C4-2B (cell line): ENCODE measurements around the gene MAB21L3.

Experiments
- H3K27ac ChIP-seq: fragments of 450-650 bp; 2 replicates; pipeline ENCODE4 v1.5.1; 2017
- ZFX ChIP-seq: fragments of 450-650 bp; IDR thresholded peaks from 2 replicates; pipeline ENCODE4 v1.6.1; 2017
- TF ChIP-seq, protein P1 (sequence below): fragments of 450-650 bp; conservative IDR thresholded peaks from 2 replicates; pipeline ENCODE4 v1.5.1; 2017; ENCODE audit warnings: mild to moderate bottlenecking

Gene MAB21L3

GRCh38 chr1:116110567-116111523, at the start of gene MAB21L3:
MAB21L3 (plus strand) TSS chr1:116111399; CDS start chr1:116112616, 1,217 bp downstream.
- no peak for TF ChIP-seq ZFX
- TF ChIP-seq, protein P1, sequence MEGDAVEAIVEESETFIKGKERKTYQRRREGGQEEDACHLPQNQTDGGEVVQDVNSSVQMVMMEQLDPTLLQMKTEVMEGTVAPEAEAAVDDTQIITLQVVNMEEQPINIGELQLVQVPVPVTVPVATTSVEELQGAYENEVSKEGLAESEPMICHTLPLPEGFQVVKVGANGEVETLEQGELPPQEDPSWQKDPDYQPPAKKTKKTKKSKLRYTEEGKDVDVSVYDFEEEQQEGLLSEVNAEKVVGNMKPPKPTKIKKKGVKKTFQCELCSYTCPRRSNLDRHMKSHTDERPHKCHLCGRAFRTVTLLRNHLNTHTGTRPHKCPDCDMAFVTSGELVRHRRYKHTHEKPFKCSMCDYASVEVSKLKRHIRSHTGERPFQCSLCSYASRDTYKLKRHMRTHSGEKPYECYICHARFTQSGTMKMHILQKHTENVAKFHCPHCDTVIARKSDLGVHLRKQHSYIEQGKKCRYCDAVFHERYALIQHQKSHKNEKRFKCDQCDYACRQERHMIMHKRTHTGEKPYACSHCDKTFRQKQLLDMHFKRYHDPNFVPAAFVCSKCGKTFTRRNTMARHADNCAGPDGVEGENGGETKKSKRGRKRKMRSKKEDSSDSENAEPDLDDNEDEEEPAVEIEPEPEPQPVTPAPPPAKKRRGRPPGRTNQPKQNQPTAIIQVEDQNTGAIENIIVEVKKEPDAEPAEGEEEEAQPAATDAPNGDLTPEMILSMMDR: no peak
- H3K27ac ChIP-seq: peak within 1 kb of the TSS; percentile 76

DNA sequence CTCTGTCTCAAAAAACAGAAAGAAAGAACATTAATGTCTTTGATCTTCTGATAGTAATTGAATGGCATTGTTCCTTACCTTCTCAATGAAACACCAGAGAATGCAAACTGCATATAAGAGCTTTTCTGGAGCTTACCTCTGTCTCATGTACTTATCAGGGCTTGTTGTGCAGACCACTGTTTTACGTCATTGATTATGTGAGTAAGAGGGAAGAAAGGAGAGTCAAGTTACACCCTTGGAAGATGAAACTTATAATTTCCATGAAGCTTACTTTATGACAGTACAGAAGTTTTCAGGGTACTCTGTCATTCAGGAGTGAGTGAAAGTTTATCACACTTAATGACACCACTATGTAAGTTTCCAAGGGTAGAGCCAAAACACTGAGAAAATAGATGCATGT, 49.0 kb upstream of the MAB21L3 start:
- TF ChIP-seq, protein P1: no peak
- TF ChIP-seq ZFX: no peak
- H3K27ac ChIP-seq: no peak overlapping the region

DNA sequence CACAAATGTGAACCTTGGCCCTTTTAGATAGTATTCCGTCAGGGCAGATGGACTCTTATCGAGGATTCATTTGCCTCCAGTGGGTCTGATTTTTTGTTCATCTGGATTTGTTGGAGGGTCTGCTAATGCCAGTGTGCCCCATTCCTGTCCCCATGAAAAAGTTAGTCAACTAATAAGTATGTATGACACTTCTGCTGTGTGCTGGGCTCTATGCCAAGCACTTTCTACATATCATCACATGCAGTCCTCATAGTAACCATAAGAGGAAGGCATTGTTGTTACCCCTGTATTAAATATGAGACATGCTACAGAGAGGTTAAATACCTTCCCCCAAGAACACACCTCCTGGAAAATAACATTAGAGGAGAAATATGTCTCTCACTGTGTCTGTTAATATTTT, 46.6 kb upstream of the MAB21L3 start:
- H3K27ac ChIP-seq: no peak overlapping the region
- TF ChIP-seq ZFX: no peak
- TF ChIP-seq, protein P1: no peak

DNA sequence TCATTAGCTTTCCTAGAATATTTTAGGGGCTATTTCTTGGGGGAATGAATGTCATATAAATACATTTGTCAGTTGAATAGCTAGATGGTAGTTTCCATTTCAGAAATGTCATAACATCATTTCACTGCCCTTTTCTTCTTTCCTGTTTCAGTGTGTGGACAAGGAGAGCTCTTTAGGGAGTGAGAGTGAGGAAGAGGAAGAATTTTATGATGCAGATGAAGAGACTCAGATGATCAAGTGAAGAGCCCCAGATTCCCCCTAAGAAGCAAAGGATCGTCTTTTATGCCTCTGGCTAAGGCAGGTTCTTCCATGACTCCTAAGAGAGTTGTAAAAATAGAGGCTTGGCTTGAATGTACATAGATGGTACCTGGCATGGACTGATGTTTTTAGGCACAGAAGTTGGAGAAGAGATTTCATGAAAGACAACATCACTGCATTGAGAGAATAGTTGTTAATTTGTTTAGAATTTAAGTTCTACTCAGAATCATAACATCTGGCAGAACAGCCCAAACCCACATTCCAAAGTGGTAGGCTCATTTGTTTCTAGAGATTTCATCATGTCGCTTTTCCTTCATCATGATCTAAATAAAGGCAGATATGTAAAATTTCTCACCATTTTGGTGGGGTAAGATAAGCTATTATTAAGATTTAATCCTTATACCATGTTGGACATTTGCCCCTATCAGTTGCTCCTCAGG, 44.2 kb upstream of the MAB21L3 start:
- H3K27ac ChIP-seq: no peak overlapping the region
- no peak for TF ChIP-seq ZFX
- TF ChIP-seq, protein P1: no peak

DNA sequence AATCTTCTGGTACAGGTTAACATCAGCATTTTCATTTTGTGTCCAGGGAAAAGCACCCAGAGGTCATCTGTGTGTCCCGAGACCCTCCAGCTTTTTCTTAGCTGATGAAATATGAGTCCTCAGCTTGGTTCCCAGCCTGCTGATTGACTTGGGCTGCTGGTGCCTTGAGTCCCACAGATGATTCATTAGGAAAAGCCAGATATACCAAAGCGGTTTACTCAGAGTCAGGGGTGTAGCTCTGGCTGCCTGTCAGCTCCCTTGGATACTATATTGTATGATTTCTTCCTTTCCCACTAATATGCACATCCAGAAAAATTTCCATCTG, 43.7 kb upstream of the MAB21L3 start:
- TF ChIP-seq, protein P1: no peak
- TF ChIP-seq ZFX: no peak
- no peak overlapping the region for H3K27ac ChIP-seq

GRCh38 chr1:116075575-116075974, 35.6 kb upstream of the MAB21L3 start:
- no peak overlapping the region for H3K27ac ChIP-seq
- TF ChIP-seq, protein P1: no peak
- TF ChIP-seq ZFX: no peak

- TF ChIP-seq ZFX: no peak
- TF ChIP-seq, protein P1: no peak
- H3K27ac ChIP-seq: no peak overlapping the region
Measured at GRCh38 chr1:116075990-116076389, 35.2 kb upstream of the MAB21L3 start.
